BE2C (cell line): ENCODE results near the gene C1orf174.
"Not testable (repeated sequence)": the region's sequence is repeated elsewhere in the genome, so short reads cannot be mapped to it uniquely, and the experiment has no call there.

Experiments
- DNase-seq: peaks from one replicate; pipeline ENCODE4 v3.0.0-alpha.2; 2020
- H3K27me3 ChIP-seq: fragments of 250-450 bp; sonication (Bioruptor Pico); 2 replicates; pipeline ENCODE4 v1.5.1; 2020; ENCODE audit warnings: mild to moderate bottlenecking
- H3K36me3 ChIP-seq: fragments of 250-450 bp; sonication (Bioruptor Pico); 2 replicates; pipeline ENCODE4 v1.5.1; 2020; ENCODE audit warnings: mild to moderate bottlenecking
- H3K4me1 ChIP-seq: fragments of 250-450 bp; sonication (Bioruptor Pico); 2 replicates; pipeline ENCODE4 v1.5.1; 2020
- H3K4me3 ChIP-seq: 2 replicates; pipeline ENCODE4 v1.5.1; 2011; ENCODE audit warnings: low read depth, low read length
- H3K9me3 ChIP-seq: fragments of 250-450 bp; sonication (Bioruptor Pico); 2 replicates; pipeline ENCODE4 v1.5.1; 2020
- TF ChIP-seq, protein P1 (sequence below): IDR thresholded peaks from 2 replicates; pipeline ENCODE4 v1.5.1; 2012; ENCODE audit warnings: mild to moderate bottlenecking, low read depth, low read length

The C1orf174 gene

DNA sequence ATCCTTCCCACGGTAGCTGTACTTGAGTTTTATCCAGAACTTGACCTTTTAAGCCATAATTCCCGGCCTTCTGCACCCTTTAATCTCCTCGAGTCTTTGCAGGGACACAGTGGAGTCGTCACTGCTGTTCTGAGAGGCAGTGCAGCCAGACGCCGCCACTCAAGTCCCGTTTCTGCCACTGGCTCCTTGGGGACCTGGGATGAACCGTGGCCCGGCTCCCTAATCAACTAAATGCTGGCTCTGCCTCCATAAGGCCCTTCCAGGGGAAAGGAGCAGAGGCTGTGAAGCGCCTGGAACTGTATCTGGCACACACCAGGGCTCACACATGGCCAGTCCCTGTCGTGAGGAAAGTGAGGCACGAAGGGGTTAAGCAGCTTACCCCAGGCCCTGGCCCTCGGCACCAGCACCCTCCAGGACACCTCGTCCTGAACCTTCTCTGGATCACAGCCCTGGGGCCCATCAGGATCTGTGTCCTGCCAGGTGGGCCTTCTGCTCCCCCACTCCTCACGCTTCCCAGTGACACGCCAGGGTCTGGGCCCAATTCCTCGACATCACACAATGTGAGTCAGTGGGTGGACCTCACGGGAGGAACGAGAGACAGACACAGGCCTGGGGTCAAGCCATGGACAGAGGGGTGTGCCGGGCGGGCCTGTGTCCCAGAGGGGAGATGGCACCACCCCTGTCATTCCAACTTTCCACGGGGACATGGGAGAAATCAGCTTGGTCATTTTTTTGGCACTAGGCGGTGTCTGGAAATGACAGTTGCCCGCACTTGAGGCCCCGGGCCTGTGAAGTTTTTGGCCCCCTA is 23.5 kb upstream of the C1orf174 start:
- H3K36me3 ChIP-seq: no peaks in the 10 kb centered on the region
- TF ChIP-seq, protein P1, sequence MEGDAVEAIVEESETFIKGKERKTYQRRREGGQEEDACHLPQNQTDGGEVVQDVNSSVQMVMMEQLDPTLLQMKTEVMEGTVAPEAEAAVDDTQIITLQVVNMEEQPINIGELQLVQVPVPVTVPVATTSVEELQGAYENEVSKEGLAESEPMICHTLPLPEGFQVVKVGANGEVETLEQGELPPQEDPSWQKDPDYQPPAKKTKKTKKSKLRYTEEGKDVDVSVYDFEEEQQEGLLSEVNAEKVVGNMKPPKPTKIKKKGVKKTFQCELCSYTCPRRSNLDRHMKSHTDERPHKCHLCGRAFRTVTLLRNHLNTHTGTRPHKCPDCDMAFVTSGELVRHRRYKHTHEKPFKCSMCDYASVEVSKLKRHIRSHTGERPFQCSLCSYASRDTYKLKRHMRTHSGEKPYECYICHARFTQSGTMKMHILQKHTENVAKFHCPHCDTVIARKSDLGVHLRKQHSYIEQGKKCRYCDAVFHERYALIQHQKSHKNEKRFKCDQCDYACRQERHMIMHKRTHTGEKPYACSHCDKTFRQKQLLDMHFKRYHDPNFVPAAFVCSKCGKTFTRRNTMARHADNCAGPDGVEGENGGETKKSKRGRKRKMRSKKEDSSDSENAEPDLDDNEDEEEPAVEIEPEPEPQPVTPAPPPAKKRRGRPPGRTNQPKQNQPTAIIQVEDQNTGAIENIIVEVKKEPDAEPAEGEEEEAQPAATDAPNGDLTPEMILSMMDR: no peak
- H3K4me1 ChIP-seq: no peaks in the 10 kb centered on the region

DNA sequence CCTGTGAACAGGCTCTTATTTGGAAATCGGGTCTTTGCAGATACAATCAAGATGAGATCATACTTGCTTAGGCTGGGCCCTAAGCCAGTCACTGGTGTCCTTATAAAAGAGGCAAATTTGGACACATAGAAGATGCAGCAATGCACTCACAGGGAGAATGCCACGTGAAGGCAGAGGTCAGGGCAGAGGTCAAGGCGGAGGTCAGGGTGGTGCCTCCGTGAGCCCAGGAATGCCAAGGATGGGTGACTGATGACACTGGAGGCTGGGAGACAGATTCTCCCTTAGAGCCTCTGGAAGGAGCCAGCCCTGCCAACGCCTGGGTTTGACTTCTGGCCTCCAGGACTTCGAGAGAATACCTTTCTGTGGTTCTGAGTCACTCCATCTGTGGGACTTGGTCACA is 22.8 kb upstream of the C1orf174 start:
- TF ChIP-seq, protein P1: no peak
- no peak overlapping the region for H3K4me3 ChIP-seq
- no peak for DNase-seq
- no peaks in the 10 kb centered on the region for H3K4me1 ChIP-seq
- H3K27me3 ChIP-seq: no peaks in the 10 kb centered on the region
- no peaks in the 10 kb centered on the region for H3K36me3 ChIP-seq
- H3K9me3 ChIP-seq: no peaks in the 10 kb centered on the region

More for the DNA sequence above, 23.5 kb upstream of the C1orf174 start:
- no peak overlapping the region for H3K4me3 ChIP-seq
- no peak for DNase-seq
- H3K9me3 ChIP-seq: no peaks in the 10 kb centered on the region
- H3K27me3 ChIP-seq: no peaks in the 10 kb centered on the region

DNA sequence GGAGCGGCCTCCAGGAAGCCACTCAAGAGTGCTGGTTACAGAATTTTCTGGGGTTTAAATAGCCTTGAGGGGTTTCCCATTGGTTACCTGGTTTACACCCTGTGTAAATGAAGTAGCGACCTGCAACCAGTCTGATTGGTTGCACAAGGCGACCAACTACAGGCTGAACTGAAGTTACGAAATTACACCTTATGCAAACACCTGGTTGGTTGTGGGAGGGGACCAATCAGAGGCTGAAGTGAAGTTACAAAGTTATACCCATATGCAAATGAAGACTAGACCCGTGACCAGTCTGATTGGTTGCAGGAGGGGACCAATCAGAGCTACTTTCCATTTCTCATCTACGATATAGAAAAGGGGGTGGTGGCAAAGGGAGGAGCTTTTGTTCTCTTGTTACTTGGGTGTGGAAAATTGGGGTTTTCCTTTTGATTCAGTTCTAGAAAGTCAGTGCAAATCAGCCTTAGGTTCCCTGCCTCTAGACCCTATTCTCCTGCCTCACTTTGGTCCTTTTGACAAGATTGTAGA is 22.2 kb upstream of the C1orf174 start:
- Histone ChIP-seq H3K4me3 (no peak overlapping the region), H3K36me3 (no peaks in the 10 kb centered on the region), H3K9me3 (no peaks in the 10 kb centered on the region), H3K27me3 (no peaks in the 10 kb centered on the region), H3K4me1 (no peaks in the 10 kb centered on the region)
- TF ChIP-seq, protein P1: no peak
- no peak for DNase-seq

DNA sequence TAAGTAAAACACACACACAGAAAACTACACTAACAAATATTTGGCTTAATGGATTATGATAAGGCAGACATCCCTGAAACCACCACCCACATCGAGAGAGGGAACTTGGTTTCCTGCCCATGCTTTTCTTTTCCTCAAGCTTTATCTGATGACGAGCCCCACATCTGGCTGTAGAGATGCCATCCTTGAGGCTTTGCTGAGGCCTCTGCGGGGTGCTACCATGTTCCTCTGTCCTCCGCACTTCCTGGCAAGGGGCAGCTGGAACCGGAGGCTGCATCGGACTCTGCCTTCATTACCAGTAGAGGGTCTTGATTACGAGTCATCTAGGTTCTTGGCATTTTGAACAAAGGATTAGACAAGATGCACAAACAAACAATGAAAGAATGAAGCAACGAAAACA is 21.7 kb upstream of the C1orf174 start:
- Histone ChIP-seq H3K4me3 (no peak overlapping the region), H3K9me3 (no peaks in the 10 kb centered on the region), H3K4me1 (no peaks in the 10 kb centered on the region), H3K36me3 (no peaks in the 10 kb centered on the region), H3K27me3 (no peaks in the 10 kb centered on the region)
- DNase-seq: no peak
- TF ChIP-seq, protein P1: no peak

DNA sequence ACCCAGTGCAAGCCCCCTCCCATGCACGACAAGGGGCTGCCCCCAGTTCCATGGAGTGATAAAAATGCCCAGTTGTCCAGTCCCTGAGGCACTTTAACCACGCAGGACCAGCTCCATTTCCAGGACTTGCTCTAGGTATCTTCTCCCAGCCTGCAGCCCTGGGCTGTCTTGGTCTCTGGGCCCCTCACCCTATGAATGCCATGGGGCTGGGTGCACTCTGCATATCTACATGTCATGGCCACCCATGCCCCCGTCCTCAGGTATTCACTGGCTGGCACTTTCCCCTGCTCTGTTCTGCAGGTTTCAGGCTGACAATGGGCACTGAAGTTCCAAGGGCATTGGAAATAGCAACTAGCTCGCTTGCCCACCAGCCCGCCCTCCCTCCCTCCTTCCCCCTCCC is 19.6 kb upstream of the C1orf174 start:
- TF ChIP-seq, protein P1: no peak
- H3K4me1 ChIP-seq: no peaks in the 10 kb centered on the region
- no peak for DNase-seq
- H3K27me3 ChIP-seq: no peaks in the 10 kb centered on the region
- no peaks in the 10 kb centered on the region for H3K9me3 ChIP-seq
- no peaks in the 10 kb centered on the region for H3K36me3 ChIP-seq
- H3K4me3 ChIP-seq: no peak overlapping the region

DNA sequence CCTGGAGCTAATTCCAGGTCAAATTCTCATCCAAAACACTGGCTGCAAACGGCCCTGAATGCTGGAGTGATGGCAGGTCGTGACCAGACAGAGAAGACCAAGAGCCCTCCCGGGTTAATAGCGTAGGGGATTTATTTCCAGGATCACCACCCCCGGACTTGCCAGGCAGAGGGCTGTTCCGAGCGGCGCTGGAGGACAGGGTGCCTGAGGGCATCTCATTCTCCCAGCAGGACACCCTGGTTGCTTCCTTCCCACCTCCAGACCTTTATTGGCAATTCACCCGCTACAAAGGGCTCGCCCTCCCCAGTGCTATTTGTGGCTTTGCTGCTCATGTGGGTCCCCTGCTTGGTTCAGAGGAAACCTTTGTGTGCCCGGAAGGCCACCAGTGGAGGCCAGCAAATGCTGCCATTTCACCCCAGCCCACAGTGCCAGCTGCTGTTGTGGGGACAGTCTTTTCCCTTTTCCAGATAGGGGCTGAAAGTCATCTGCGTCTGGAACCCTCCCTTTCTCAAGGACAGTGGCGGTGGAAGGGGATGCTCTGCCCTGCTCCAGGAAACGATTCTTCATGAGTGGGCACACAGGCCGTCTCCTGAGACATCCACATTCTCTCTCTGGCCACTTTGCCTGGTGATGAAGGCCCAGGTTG is 19.0 kb upstream of the C1orf174 start:
- Histone ChIP-seq H3K4me3 (no peak overlapping the region), H3K36me3 (no peaks in the 10 kb centered on the region), H3K27me3 (no peaks in the 10 kb centered on the region), H3K9me3 (no peaks in the 10 kb centered on the region), H3K4me1 (no peaks in the 10 kb centered on the region)
- TF ChIP-seq, protein P1: no peak
- DNase-seq: no peak

DNA sequence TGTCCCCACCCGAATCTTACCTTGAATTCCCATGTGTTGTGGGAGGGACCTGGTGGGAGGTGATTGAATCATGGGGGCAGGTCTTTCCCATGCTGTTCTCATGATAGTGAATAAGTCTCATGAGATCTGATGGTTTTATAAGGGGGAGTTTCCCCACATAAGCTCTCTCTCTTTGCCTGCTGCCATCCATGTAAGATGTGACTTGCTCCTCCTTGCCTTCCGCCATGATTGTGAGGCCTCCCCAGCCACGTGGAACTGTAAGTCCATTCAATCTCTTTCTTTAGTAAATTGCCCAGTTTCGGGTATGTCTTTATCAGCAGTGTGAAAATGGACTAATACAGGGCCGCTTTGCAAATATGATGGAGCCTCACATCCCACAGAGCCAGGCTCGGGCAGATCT is 18.3 kb upstream of the C1orf174 start:
- H3K4me3 ChIP-seq, H3K27me3 ChIP-seq, DNase-seq, H3K36me3 ChIP-seq, H3K9me3 ChIP-seq, H3K4me1 ChIP-seq: not testable (repeated sequence)
